Stimulated activated naive CD4-positive, alpha-beta T cell treated with Interleukin-2 at 50 U/mL for 16 hours (primary cell): ENCODE data around the gene MT1A.
A peak's percentile ranks its signal among the peaks of the same experiment; 100 is the strongest.

Experiments used
- DNase-seq: peaks from one replicate; lab custom pipeline; 2025; lab: John Stamatoyannopoulos, UW

MT1A gene

DNA sequence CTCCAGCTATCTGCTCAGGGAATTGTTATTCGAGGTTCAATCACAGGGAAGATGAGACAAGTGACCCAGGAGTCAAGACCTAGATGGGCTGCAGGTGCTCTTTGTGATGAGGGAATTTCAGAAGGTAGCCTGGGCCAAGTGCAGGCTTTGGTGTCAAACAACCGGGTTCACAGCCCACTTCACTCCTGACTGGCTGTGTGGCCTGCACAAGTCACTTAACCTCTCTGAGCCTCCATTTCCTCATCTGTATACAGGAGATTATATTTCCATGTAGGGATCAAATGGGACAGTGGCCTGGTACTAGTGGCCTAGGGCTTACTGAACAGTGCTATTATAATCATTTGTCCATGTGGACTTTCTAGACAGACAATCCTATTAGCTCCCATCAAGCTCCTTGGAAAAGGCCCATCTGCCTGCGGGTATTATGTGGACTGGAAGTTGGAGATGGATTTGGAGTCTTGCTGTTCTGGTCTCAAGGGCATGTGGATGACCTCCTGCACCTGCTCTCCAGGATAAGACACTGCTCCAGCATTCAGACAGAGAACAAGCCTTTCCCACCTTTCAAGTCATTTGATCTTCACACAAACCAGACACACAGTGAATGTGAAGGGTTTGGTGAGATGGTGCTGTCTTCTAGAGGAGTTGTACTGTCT, 40.7 kb downstream of the MT1A start:
- DNase-seq = no peak

DNA sequence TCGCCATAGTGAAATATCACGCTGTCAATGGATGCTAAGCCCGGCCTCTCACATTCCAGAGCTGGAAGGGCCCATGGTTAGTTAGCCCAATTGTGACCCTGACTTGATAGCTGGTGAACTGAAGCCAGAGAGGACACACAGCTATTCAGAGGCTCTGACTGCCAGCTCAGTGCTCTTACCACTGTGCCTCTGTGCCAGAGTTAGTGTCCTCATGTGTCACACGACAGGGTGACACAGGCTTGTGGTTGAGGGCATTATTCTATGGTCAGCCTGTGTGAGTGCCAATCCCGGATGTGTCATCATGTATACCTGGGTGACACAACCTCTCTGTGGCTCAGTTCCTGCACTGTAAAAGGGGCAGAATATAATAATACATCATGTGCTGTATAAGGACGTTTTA, 41.4 kb downstream of the MT1A start:
- DNase-seq = no peak

DNA sequence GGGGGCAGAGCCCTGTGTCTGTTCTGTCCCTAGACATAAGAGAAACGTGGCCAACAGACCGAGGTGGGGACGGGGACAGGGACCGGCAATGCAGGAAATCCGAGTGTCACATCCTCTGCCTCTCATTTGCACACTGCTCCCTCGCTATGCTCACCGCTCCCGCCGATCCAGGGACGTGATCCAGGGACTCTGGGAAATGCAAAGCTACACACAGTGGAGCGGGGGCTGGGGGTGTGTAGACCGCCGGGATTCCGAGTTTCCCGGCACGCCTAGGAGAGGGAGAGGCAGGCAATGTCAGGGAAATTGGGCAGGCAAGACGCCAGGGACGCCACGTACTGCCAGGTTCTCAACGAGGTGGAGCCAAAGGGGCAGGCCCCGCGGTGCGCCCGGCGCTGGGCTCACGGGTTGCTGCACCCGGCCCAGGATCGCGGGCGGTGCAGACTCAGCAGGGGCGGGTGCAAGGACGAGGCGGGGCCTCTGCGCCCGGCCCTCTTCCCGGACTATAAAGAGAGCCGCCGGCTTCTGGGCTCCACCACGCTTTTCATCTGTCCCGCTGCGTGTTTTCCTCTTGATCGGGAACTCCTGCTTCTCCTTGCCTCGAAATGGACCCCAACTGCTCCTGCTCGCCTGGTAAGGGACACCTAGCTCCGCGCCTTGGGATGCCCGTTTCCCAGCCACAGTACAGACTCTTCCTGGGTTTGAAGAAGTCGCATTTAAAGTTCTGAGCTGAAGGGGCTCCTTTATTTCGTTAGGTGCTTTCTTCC, 43.7 kb downstream of the MT1A start, which contains the start of gene MT1X:
TSS of gene MT1X (plus strand) at position 532 of the 764 bp plus-strand sequence. CDS start at position 603, 71 bp downstream.
- peak; percentile 83 for DNase-seq

DNA sequence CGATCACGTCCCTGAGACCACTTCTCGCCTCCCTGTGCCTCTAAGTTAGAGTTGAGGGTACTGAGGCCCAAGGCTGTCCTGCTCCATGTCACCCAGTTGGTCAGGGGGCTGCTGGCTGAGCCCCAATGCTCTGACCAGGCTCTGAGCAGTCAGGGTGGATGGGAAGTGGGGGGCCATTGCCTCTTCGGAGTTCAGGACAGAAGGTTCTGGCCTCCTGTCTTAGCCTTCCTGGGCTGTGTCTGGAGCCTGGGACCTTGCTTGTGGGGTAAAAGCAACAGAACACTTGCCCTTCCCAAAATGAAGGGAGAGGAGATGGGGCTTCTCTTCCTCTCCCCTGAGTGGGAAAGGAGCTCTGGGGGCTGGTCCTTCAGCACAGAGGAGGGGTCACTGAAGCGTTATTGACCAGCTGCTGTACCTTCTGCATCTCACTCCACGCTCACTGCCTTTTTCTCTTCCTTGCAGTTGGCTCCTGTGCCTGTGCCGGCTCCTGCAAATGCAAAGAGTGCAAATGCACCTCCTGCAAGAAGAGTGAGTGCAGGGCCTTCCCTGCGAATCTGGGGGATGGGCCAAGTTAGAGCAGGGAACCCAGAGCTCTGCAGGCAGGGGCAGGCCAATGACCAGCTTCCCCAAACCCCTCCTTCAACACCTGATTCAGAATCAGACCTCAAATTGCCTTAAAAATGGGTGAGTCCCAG, 44.4 kb downstream of the MT1A start:
- no peak for DNase-seq

DNA sequence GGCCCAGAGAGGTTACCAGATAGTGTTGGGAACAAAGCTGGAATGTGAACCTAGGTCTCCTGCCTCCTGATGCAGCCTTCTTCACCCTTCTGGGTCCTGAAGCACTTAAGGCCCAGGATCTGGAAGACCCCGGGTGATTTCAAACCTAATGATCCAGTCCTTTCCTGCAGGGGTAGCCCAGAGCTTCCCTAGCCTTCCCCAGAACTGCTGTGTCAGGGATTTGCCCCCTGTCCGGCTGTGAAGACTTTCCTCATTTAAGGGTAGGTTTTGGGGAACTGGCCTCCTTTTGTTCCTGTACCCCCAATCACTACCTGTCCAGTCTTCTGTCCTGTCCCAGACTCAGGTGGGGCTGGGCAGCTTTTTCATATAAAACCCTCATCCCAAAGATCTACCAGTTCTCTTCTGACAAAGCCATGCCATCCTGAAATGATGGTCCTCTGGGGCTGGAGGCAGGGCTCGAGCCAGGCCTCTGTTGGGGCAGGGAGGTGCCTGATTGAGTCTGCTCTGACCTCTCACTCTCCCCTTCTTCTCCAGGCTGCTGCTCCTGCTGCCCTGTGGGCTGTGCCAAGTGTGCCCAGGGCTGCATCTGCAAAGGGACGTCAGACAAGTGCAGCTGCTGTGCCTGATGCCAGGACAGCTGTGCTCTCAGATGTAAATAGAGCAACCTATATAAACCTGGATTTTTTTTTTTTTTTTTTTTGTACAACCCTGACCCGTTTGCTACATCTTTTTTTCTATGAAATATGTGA, 45.1 kb downstream of the MT1A start:
- no peak for DNase-seq

DNA sequence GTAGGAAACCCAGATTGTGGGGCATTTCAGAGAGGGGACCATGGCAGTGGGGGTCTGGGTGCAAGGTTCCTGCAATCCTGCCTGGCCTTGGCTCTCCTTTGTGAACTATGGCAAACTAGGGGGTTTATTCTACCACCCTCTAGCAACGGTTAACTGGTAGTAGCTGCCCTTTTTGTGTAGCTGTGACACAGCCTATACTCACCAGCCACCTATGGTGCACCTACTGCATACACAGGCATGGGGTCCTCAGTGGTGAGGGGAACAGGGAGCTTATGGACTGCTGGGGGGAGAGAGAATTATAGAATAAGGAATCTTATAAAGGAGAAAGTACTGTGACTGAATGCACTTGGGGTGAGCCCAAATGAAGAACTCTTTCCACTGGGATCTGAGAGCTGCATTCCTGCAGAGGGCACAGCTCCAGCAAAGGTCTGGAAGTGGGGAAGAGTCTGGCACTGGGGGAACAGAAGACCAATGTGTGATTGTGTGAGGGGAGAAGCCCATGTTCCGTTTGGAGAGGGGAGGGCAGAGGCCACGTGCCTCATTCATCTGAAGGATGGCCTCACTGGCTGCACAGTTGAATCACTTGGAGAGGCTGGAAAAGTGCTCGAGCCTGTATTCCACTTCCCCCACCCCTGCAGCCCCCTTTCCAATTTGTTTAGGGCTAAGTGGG, 45.9 kb downstream of the MT1A start:
- DNase-seq = no peak

DNA sequence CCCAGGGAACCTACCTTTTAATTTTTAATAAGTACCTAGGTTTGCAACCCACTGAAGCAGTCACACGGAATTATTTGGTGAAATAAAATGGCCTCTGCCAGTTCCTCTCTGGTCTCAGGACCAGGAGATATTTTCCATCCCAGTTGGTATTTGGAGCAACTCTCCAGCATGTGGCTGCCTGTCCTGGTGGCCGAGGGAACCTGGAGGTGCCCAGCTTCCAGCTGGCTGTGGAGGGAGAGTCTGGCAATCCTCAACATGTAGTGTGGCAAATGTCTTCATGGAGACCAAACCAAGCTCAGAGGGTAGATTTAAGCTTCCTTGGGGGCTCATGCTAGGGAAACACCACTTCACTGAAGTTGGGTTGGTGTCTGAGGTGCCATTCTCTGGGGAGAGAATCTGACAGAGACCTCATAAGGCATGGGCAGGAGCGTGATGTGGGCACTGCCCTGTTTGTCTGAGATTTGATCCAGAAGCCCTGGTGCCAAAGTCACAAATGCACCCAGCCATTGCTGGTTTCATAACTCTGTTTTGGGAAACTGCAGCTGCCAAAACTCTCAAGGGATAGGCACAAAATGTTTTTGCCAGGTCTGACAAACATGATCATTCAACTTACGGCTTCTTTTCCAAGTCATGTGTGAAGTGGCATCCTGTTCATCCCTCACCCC, 46.6 kb downstream of the MT1A start:
- DNase-seq = no peak

DNA sequence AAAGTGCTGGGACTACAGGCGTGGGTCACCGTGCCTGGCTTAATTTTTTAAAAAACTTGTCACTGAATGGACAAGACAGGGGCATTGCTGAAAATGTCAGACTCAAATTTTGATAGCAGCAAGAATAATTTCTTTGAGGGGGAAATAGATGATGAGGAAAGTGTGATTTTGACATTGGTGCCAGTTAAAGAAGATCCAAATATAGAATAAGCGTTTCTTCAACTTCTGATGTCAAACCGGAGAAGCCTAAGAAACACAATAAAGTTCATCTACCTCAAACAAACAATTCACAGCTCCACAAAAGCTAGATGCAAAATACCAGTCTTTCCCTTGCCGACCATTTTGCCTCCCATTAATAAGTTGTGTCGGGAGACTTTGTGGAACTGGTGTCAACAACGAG, 48.3 kb downstream of the MT1A start:
- DNase-seq = no peak

DNA sequence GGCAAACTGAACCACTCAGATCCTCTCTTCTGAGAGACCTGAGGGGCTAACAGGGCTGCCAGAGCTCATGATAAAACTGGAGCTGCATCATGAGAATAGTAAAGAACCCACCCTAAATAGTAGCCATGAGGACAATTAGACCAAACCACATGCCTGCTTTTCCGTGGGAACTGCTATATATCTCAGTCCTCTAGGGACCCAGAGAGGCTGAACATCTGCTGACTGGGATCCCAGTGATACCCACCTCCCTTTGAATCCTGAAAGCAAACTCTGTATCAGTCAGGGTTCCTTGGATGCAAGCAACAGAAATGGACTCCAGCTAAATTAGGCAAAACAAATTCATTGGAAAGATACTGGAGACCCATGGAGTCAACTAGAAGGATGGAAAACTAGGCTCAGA, 50.3 kb downstream of the MT1A start:
- no peak for DNase-seq

DNA sequence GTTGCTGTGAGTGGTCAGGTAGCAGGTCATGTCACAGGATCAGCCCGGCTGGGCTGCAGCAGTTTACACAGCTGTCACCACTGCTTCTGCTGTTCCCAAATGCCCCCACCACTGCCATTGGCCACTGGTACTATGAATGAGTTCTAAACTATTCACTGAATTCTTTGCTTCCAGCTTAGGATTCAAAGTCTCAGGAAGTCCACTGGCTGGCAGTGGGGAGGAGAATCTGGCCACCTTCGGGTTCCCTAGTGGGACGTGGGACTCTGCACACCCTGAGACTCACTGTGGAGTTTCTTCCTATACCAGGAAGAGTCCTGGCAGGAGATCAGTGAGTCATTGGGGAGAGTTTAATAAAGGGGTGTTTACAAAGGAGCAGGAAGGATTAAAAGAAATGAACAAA, 50.7 kb downstream of the MT1A start:
- DNase-seq = no peak
